EH (cell line): ENCODE results near the gene CLIP2.
"Not testable (repeated sequence)": the region's sequence is repeated elsewhere in the genome, so short reads cannot be mapped to it uniquely, and the experiment has no call there.

Source experiments
- DNase-seq: peaks from one replicate; pipeline ENCODE4 v3.0.0-alpha.2; 2015; ENCODE audit warnings: low read depth

CLIP2 gene

DNA sequence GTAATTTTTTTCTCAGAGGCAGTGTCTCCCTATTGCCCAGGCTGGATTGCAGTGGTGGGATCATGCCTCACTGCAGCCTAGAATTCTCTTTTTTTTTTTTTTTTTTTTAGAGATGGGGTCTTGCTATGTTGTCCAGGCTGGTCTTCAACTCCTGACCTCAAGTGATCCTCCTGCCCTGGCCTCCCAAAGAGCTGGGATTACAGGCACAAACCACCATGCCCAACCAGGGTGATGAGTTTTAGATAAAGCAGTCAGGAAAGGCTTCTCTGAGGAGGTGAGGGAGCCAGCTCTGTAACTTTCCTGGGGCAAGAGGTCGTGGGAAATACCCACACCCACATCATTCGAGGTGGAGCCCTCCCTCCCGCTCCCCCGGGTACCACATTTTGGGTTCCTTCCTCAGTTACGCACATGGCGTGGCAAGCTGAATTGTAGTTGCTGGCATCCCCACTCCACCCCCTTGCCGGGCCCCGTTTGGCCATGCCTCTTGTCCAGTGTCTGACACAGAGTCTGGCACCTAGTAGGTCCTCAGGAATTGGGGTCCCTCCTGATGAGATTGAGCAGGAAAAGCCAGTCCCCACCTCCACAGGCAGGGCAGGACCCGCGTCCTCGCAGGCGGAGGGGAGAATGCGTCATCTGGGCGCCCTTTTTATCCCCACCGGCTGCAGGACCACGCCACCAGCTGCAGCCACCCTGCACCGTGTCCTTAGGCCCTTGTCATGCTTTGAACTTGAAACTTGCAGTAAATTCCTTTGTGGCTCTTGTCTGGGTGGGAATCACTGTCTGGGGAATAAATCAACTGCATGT is 43.4 kb downstream of the CLIP2 start:
- DNase-seq, result no peak

DNA sequence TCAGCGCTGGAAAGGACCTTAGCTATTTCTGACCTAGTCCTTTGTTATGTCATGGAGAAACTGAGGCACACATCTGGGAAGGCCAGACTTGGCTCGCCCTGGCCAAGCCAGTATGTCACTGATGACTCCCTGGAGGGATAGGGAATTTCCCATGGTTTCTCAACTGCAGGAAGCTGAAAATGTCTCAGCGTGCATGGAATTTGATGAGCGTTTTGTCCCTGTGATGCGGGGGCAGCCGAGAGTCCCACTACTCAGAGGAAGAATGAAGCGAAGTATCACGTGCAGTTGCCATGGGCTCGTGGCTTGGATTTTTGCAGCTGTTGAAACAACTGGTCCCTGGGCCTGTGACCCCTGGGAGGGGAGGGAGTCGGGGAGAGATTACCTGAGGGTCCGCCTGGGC is 44.8 kb downstream of the CLIP2 start:
- peak; percentile 74 for DNase-seq

DNA sequence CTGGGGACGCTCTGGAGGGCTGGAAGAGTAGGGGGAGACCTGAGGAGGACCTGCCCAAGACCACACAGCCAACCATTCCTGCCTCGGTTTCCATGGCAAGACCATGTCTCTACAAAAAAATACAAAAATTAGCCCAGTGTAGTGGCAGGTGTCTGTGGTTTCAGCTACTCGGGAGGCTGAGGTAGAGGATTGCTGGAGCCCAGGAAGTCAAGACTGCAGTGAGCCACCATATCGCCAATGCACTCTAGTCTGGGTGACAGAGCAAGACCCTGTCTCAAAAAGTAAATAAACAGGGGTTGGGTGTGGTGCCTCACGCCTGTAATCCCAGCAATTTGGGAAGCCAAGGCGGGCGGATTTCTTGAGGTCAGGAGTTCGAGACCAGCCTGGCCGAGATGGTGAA is 48.7 kb downstream of the CLIP2 start:
- DNase-seq, result no peak

DNA sequence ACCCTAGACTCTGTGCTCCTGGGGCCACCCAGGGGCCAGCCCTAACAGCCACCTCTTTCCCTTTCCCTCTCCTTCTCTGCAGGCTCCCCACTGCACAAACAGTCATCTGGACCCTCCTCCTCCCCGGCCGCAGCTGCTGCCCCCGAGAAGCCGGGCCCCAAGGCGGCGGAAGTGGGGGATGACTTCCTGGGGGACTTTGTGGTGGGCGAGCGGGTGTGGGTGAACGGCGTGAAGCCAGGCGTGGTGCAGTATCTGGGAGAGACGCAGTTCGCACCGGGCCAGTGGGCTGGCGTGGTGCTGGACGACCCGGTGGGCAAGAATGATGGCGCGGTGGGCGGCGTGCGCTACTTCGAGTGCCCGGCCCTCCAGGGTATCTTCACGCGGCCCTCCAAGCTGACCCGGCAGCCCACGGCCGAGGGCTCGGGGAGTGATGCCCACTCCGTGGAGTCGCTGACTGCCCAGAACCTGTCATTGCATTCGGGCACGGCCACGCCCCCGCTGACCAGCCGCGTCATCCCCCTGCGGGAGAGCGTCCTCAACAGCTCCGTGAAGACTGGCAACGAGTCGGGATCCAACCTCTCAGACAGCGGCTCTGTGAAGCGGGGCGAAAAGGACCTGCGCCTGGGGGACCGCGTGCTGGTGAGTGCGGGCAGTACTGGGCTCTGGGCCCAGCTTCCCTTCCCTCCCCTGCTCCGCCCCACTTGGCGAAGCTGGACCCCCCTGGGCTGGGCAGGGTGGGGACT is 49.3 kb downstream of the CLIP2 start:
- no peak for DNase-seq

DNA sequence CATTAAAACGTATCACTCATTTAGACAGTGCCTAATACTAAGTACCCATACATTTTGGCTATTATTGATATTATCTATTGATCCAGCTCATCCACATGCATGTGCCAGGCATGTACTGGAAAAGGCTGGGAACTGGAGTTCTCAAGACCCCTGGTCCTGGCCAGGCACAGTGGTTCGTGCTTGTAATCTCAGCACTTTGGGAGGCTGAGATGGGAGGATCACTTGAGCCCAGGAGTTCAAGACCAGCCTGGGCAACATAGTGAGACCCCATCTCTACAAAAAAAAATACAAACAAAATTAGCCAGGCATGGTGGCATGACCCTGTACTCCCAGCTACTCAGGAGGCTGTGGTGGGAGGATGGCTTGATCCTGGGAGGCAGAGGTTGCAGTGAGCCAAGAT is 50.4 kb downstream of the CLIP2 start:
- not testable (repeated sequence) for DNase-seq

DNA sequence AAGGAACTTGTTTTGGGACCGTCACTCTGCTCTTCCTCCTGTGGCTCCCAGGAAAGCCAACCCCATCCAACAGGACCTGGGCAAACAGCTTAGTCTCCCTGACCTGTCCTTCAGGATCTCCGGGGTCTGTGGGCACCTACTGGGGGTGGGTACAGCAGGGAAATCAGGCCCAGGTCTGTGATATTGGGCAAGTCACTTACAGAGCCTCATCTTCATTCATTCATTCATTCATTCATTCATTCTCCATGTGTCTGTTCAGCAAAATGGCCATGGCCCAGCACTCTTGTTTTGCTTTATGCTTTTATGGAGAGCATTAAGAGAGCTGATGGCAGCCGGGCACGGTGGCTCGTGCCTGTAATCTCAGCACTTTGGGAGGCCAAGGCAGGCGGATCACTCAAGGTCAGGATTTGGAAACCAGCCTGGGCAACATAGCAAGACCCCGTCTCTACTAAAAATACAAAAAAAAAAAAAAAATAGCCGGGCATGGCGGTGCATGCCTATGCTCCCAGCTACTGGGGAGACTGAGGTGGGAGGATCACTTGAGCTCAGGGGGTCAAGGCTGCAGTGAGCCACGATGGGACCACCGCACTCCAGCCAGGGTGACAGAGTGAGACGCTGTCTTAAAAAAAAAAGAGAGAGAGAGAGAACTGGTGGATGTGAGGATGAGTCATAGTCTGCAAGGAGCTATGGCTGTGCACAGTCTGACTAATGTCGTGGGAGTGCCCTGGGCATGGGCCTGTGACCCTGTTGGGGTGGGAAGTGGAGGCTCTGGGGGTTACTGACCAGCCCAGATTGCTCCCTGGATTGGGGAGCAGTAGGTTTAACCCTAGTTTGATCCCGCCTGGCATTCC is 54.3 kb downstream of the CLIP2 start:
- DNase-seq, result peak; percentile 89

DNA sequence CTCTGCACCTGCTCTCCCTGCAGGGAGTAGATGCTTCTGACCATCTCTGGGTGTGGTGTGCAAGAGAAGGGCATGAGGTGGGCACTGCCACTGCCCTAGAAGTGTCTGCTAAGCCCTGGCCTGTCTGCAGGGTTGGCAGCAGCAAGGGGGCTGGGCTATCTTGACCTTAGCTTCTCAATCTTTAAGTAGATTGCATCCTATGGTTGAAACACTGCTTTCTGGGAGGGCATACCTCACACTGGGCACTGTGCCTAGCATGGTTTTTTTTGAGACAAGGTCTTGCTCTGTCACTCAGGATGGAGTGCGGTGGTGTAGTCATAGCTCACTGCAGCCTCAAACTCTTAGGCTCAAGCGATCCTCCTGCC is 54.9 kb downstream of the CLIP2 start:
- peak; percentile 73 for DNase-seq

DNA sequence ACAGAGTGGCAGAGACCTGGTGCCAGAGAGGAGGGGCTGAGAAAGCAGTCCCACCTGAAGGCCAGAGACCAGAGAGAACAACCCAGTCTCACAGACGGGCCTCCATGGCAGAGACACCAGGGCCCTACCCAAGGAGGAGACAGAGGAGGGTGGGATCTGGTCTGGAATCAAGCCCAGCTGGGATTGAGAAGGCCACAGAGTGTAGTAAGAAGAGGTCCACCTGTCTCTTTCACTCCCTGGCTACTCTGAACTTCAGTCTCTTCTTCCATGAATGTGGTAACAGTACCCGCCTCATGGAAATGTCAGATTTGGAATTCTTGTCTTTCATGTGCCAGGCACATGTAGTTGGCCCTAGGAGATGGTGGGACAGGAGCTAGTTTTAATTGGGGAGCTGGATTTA is 55.6 kb downstream of the CLIP2 start:
- no peak for DNase-seq

DNA sequence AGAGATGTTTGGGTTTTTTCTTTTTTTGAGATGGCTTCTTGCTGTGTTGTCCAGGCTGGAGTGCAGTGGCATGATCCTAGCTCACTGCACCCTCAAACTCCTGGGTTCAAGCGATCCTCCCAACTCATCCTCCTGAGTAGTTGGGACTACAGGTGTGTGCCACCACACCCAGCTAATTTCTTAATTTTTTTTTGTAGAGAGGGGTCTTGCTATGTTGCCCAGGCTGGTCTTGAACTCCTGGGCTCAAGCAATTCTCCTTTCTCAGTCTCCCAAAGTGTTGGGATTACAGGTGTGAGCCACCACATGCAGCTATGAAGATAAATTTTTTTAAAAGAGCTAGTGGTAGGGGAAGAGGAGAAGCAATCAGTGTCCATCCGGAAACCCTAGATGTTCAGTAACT is 56.8 kb downstream of the CLIP2 start:
- DNase-seq, result no peak

DNA sequence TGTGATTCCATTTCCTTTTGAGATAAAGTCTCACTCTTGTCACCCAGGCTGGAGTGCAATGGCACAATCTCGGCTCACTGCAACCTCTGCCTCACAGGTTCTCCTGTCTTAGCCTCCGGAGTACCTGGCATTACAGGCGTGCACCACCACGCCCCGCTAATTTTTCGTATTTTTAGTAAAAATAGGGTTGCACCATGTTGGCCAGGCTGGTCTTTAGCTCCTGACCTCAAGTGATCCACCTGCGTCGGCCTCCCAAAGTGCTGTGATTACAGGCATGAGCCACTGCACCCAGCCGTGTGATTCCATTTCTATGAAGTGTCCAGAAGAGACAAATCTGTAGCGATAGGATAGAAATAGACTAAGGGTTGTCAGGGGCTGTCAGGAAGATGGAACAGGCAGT is 60.4 kb downstream of the CLIP2 start:
- no peak for DNase-seq

DNA sequence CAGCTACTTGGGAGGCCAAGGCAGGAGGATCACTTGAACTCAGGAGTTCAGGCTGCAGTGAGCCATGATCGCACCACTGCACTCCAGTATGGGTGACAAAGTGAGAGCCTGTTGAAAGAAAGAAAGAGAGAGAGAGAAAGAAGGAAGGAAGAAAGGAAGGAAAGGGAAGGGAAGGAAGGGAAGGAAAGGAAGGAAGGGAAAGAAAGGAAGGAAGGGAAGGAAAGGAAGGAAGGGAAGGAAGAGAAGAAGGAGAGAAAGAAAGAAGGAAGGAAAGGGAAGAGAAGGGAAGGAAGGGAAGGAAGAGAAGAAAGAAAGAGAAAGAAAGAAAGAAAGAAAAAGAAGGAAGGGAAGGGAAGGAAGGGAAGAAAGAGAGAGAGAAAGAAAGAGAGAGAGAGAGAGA is 61.5 kb downstream of the CLIP2 start:
- DNase-seq, result no peak

DNA sequence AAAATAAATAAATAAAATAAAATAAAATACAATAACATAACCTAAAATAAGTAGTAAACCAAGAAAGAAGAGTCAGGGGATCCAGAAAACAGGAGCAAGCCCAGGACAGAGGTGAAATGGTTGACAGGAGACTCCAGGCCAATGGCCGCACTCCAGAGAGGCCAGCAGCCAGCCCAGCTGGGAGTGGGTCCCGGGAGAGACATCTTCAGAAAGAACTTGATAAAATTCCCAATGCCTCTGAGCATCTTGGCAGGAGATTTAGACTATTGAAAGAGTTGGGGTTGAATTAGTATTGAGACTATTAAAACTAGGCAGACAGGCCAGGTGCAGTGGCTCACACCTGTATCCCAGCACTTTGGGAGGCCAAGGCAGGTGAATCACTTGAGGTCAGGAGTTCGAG is 62.6 kb downstream of the CLIP2 start:
- no peak for DNase-seq

DNA sequence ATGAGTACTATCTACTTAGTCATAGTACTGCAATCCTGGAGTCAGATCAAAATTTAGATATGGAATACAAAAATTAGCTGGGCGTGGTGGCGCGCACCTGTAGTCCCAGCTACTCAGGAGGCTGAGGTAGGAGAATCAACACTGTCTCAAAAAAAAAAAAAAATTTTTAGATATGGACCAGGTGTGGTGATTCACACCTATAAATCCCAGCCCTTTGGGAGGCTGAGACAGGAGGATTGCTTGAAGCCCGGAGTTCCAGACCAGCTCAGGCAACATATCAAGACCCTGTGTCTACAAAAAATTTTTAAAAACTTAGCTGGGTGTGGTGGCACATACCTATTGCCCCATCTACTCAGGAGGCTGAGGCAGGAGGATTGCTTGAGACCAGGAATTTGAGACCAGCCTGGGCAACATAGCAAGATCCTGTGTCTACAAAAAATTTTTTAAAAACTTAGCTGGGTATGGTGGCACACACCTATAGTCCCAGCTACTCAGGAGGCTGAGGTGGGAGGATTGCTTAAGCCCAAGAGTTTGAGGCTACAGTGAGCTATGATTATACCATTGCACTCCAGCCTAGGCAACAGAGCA is 63.4 kb downstream of the CLIP2 start:
- not testable (repeated sequence) for DNase-seq

DNA sequence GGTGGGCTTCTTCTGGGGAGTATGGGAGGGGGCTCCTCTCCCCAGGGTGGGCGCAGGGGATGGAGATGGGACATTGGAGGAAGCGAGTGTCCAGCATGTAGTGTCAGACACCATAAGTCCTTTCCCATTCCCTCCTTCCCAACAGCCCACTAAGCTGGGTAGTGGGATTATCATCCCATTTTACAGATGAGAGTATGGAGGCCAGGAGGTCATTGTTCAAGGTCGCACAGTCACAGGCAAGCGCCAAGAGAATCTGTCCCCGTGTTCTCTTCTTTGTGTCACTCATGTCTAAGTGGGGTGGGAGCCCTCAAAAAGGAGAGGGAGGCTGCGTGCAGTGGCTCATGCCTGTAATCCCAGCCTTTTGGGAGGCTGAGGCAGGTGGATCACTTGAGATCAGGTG is 64.8 kb downstream of the CLIP2 start:
- DNase-seq, result no peak

DNA sequence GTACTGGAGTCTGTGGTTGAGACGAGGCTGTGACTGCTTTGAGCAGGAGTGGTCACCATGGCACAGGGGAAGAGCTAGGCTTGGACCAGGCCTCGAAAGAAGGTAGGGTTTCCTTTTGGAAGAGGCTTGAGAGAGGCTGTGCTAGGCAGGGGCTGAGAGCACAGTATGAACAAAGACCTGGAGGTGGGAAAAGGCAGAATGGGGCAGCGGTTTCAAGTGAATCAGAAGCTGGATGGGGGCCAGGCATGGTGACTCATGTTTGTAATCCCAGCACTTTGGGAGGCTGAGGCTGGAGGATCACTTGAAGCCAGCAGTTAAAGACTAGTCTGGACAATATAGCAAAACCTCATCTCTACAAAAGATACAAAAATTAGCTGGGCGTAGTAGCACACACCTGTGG is 65.9 kb downstream of the CLIP2 start:
- peak; percentile 87 for DNase-seq

DNA sequence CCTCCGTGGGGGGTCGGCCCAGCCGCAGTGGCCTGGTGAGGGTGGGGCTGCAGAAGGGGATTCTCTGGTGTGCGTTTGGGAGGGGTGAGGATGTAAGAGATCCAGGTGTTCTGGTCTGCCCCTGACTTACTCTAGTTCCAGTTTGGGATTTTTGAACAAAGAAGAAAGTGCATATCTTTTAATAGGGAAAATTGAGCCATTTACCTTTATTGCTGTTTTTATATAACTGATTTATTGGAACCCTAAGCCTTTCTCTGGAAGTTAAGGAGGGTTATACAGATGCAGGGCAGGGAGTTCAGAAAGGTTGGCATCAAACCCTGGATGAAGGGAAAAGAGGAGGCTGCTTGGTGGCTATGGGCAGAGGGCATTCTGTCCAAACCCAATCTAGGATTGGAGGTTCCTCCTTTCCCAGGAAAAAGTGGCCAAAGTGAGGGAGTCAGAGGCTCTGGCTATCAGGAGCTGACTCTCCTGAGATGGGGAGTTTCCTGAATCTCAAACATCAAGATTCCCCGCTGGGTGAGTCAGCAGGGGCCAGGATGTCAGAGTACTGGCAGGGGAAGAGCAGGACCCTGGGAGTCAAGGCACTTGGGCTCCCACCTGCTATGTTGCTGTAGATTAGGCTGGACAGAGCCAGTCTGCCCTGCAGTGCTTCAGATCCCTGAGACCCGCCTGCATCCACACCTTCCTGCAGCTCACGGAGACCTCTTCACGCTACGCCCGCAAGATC is 67.5 kb downstream of the CLIP2 start:
- peak; percentile 27 for DNase-seq

DNA sequence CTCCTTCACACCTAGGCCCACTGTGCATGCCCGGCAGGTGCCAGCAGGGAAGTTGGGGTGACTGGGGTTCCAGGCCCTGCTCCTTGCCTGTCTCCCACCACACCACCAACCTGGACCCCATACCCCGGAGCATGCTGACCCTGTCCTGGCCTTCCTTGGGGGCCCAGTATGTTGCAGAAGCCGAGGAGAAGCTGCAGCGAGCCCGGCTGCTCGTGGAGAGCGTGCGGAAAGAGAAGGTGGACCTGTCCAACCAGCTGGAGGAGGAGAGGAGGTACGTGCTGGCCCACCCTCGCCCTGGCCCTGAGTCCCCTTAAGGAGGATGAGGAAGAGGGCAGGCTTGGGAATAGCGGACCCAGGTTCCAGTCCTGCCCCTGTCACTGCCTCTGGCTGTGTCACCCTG is 70.8 kb downstream of the CLIP2 start:
- no peak for DNase-seq

DNA sequence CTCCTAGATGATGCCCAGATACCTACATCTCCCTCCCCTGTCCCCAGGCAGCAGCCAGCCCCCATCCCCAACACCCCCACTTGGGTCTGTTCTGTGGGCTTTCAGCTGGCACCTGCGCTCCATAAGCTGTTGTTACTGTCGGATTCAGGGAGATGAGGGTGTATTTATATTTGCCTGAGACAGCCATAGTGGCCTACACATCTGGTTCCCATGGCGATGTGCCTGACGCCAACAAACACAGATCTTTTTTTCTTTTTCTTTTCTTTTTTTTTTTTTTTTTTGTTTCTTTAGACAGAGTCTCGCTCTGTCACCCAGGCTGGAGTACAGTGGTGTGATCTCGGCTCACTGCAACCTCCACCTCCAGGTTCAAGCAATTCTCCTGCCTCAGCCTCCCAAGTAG is 73.1 kb downstream of the CLIP2 start:
- no peak for DNase-seq

DNA sequence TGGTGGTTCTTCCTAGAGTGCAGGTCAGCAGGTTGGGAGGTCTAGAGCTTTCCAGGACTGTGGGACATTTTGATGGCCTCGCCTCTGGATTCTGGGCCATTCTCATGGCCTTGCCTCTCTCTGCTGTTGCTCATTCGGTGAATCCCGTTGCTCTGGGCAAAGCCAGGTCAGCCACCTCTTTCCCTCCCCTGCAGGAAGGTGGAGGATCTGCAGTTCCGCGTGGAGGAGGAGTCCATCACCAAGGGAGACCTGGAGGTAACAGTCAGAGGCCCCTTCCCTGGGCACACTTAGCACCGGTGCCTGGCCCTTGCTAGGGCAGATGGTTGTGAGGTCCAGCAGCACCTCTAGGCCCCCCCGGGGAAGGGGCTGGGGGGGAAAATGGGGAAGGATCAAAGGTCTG is 74.9 kb downstream of the CLIP2 start:
- no peak for DNase-seq

DNA sequence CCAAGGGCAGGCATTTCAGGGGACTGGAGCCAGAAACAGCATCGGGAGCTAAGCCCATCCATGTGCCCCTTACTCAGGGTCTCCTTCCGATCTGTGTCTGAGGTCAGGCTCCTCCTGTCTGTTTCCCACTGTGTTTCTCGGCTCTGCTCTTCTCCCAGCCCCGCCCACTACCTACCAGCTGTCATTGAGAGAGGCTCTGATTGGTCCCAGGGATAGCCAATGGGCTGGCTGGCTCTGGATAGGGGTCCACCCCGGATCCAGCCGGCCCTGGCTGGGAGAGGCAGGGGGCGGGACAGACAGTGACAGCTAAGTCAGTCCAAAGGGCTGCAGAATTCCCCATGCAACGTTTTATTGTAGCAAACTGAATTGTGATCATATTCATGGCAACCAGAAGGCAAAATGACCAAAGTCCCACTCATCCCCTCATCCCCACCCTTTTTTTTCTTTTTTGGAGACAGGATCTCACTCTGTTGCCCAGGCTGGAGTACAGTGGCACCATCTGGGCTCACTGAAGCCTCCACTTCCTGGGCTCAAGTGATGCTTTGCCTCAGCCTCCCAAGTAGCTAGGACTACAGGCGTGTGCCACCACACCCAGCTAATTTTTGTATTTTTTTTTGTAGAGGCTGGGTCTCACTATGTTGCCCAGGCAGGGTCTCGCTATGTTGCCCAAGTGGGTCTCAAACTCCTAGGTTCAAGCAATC is 76.3 kb downstream of the CLIP2 start:
- peak; percentile 67 for DNase-seq
